ENCODE measurements around the gene ZBTB48.
A peak's percentile ranks its signal among the peaks of the same experiment; 100 is the strongest.

ZBTB48 gene

DNA sequence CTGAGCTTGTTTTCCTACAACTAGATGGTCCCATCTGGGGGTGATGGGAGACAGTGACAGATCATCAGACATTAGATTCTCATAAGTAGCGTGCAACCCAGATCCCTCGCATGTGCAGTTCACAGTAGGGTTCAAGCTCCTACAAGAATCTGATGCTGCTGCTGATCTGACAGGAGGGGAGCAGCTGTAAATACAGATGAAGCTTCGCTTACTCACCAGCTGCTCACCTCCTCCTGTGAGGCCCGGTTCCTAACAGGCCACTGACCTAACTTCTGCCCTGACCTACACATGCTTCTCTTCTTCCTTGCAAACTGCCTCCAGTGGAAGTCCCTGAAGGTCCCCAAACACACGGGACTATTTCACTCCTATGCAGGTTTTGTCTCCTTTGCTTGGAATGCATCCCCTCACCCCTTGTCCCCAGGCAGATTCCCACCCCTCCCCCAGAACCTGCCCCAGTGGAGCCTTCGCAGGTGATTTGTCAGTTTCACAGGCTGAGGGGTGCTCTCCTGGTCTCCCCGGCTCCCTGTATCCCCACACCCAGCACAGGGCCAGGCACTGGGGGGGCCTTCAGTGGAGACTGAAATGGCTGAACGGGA lies 5.7 kb upstream of the ZBTB48 start:
- DNase-seq, result no peak

DNA sequence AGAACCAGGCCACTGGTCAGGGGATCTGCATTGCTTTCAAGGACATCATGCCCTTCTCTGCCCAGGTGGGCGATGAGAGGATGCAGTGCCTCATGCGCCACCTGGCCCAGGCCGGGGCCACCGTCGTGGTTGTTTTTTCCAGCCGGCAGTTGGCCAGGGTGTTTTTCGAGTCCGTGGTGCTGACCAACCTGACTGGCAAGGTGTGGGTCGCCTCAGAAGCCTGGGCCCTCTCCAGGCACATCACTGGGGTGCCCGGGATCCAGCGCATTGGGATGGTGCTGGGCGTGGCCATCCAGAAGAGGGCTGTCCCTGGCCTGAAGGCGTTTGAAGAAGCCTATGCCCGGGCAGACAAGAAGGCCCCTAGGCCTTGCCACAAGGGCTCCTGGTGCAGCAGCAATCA lies 5.0 kb upstream of the ZBTB48 start:
- DNase-seq, result no peak

DNA sequence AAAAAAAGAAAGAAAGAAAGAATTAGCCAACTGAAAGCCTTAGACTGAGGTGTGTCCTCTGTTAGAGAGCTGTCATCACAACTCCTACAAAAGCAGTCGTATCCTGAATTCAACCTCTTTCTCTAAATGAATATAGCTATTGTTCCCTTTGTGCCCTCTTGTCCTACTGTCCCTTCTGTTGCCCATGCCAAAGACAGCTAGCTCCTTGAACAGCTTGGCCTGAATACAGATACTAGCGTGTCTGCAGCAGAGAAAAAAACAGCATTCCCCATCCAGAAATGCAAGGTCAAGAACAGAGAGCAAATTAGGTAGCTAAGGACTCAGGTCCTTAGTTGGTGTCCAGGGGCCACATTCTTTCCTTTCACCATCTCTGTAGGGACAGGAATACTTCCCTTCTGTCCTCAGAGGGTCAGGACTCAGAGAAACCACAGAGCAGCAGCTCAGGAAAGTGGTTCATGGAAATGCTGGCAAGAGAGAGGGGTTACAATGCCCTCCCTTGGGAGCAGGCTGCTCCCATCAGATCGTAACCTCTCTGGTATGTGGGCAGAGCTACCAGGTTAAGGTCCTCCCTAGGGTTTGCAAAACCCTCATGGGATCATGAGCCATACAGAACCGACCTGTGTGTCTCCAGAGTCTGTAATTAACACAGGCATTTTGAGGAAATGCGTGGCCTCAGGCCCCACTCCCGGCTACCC lies 1.8 kb upstream of the ZBTB48 start:
- peak; percentile 9 for DNase-seq

DNA sequence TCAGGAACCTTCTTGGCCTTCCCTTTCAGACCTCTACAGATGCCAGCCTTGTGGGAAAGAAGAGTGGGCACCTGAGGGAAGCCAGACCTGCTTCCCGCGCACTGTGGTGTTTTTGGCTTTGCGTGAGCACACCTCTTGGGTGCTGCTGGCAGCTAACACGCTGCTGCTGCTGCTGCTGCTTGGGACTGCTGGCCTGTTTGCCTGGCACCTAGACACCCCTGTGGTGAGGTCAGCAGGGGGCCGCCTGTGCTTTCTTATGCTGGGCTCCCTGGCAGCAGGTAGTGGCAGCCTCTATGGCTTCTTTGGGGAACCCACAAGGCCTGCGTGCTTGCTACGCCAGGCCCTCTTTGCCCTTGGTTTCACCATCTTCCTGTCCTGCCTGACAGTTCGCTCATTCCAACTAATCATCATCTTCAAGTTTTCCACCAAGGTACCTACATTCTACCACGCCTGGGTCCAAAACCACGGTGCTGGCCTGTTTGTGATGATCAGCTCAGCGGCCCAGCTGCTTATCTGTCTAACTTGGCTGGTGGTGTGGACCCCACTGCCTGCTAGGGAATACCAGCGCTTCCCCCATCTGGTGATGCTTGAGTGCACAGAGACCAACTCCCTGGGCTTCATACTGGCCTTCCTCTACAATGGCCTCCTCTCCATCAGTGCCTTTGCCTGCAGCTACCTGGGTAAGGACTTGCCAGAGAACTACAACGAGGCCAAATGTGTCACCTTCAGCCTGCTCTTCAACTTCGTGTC lies 995 bp upstream of the ZBTB48 start:
- no peak for DNase-seq

DNA sequence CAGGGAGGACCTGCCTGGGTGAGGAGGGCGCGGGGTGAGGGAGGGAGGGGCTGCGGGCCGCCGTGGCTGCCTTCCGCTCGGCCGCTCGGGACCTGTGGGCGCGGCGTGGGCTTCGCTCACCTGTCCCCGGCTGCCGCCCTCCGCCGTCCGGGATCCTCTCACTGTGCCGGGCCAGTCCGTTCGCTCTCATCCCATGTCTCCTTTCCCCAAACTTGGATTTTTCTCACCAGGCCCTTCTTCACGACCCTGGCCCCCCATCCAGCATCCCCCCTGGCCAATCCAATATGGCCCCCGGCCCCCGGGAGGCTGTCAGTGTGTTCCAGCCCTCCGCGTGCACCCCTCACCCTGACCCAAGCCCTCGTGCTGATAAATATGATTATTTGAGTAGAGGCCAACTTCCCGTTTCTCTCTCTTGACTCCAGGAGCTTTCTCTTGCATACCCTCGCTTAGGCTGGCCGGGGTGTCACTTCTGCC lies 362 bp downstream of the ZBTB48 start:
- DNase-seq, result no peak

DNA sequence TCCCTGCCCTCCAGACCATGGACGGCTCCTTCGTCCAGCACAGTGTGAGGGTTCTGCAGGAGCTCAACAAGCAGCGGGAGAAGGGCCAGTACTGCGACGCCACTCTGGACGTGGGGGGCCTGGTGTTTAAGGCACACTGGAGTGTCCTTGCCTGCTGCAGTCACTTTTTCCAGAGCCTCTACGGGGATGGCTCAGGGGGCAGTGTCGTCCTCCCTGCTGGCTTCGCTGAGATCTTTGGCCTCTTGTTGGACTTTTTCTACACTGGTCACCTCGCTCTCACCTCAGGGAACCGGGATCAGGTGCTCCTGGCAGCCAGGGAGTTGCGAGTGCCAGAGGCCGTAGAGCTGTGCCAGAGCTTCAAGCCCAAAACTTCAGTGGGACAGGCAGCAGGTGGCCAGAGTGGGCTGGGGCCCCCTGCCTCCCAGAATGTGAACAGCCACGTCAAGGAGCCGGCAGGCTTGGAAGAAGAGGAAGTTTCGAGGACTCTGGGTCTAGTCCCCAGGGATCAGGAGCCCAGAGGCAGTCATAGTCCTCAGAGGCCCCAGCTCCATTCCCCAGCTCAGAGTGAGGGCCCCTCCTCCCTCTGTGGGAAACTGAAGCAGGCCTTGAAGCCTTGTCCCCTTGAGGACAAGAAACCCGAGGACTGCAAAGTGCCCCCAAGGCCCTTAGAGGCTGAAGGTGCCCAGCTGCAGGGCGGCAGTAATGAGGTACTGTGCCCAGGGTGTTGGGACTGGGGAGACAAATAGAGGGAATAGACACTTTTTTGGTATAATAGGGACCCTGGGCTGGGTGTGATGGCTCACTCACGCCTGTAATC lies 1.0 kb downstream of the ZBTB48 start:
- DNase-seq, result no peak

DNA sequence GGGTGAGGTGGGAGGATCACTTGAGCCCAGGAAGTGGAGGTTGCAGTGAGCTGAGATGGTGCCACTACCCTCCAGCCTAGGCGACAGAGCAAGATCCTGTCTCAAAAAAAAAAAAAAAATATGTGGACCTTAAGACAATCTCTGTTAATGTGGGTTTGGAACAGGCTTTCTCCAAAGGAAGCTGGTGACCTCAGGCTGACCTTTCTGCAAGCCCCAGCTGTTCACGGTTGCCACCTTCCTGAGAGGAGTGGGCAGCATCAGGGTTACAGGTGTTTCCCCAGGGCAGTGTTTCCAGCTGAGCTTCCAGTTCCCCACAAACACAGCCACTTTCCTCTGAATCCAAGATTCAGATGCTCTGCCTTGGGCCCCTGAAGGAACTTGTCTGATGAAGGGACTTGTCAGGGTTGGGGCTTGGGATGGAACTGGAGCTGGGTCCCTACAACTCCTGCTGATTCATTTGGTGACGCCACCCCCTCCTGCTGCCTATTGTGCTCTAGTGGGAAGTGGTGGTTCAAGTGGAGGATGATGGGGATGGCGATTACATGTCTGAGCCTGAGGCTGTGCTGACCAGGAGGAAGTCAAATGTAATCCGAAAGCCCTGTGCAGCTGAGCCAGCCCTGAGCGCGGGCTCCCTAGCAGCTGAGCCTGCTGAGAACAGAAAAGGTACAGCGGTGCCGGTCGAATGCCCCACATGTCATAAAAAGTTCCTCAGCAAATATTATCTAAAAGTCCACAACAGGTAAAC lies 1.9 kb downstream of the ZBTB48 start:
- DNase-seq, result no peak

DNA sequence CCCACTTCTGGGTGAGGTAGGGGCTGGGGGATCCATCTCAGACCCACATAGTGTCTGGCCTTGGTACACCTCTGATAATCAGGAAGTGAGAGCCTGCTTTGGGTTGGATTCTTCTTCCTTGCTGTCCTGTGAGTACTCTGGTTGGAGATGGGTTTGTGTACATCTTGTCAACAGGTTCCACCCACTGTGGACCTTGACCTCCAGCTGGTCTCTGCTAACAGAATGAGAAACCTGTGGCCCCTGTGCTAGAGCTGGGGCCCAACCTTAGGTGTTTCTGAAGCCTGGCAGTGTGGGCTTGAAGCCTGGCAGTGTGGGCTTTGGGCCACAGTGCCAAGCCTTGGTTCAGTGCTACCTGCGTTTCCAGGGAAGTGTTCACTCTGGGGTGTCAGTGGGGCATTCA lies 2.6 kb downstream of the ZBTB48 start:
- no peak for DNase-seq

DNA sequence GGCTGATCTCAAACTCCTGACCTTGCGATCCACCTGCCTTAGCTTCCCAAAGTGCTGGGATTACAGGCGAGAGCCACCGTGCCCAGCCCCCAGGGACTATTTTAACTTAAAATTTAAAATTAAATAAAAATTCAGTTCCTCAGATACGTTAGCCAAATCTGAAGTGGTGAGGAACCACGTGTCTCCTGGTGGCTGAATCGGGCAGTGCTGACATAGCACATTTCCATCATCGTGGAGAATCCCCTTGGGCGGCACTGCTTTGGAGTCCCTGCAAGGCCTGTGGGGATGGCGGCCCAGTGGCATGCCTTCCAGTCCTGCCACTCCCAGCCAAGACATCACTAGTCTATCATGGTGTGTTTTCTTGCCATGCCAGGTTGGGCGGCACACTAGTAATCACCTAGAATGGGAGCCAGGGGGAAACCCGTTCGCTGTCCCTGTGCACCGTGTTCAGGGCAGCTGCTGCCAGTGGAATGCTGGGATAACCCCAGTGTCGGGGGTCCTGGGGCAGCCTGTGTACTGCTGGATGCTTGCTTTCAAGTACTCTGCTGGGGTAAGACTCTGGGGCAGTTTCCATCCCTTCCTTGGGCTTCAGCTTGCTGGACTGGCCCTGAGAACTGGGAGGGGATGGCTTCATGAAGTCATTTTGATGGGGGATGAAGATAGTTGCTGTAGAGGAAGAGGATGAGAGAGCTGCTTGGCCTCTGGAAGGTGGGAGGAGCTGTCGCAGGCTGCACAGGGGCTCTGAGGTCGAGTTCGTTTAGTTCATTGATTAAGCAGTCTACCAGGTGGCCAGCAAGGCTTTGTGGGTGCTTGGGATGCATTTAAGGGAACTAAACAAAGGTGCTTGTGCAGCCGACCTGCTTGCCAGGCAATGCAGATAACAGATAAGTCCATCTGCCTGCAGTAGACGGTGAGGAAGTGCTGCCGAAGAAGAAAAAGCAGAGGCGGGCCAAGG lies 4.6 kb downstream of the ZBTB48 start:
- no peak for DNase-seq

DNA sequence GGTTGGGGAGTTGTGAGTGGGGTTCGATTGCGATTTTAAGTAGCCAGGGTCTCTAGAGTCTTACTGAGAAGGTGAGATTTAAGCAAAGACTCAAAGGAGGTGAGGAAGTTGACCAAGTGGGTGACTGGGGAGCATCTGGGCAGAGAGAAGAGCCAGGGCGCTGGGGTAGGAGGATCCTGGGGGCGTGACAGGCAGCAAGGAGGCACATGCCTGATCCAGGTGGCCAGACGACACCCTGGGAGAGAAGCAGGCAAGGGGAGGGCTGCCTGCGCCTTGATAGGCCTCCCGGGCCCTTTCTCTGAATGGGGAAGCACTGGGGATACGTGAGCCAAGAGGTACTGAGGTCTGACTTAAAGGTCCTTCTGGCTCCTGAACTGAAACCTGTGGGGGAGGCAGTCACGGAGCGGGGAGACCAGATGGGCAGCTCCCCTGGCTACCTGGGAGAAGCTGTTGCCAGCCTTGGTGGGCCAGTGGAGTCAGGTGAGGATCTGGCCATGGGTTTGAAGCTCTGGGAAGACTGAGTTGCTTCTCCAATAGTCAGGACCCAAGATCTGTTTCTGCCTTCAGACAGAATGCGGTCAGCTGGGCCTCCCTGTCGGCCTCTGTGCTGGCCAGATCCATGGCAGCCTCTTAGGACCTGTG lies 5.4 kb downstream of the ZBTB48 start:
- DNase-seq, result no peak

DNA sequence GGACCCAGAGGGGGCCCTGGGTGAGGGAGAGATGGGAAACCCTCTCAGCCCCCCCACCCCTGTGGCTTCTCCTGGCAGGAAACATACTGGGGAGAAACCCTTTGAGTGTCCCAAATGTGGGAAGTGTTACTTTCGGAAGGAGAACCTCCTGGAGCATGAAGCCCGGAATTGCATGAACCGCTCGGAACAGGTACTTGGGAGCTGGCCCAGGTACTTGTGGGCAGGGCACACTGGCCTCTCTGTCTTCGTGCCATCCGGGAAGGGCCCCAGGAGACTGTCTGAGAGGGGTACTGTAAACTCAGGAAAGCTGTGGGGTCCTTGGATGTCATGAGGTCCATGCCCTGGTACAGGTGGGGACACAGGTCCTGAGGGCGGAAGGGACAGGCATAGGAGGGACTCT lies 6.0 kb downstream of the ZBTB48 start:
- no peak for DNase-seq

DNA sequence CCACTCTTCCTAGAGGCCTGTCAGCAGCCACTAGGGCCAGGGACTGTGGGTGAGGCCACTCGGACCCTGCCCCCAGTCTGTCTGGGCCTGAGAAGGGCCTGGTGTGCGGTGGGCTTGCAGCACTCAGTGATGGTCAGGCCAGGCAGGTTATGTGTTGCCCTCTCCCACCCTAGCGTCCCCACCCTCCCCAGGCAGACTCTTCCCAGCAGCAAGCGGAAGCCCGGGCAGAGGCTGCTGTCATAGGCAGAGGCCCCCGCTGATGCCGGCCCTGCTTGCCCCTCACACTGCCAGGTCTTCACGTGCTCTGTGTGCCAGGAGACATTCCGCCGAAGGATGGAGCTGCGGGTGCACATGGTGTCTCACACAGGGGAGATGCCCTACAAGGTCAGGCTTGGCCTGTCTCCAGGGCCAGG lies 6.6 kb downstream of the ZBTB48 start:
- DNase-seq, result no peak

DNA sequence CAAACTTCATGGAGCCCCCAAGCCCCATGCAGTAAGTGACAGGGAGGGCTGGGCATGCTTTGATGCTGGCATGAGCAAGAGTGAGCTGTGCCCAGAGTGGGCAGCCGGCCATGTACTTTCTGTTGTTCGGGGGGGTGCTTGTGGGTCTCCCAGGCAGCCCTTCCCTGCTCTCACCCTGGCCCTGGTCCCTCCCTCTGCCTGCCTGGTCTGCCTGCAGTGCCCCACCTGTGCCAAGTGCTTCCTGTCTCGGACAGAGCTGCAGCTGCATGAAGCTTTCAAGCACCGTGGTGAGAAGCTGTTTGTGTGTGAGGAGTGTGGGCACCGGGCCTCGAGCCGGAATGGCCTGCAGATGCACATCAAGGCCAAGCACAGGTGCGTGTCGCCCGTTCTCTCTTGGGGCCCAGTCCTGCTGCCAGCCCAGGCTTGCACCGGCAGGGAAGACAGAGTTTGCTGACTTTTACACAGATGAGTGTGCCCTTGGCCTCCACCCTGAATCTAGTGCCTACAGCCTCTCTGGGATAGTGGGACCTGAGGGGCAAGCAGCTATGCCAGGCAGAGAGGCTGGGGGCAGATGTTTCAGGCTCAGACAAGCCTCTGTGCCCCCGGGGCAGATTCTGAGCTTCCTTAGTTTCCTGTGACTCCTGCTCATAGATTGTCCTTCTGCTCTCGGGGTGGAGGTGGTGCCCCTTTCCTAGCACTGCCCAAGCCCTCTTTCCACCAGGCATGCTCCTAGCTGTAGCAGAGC lies 7.6 kb downstream of the ZBTB48 start:
- no peak for DNase-seq

DNA sequence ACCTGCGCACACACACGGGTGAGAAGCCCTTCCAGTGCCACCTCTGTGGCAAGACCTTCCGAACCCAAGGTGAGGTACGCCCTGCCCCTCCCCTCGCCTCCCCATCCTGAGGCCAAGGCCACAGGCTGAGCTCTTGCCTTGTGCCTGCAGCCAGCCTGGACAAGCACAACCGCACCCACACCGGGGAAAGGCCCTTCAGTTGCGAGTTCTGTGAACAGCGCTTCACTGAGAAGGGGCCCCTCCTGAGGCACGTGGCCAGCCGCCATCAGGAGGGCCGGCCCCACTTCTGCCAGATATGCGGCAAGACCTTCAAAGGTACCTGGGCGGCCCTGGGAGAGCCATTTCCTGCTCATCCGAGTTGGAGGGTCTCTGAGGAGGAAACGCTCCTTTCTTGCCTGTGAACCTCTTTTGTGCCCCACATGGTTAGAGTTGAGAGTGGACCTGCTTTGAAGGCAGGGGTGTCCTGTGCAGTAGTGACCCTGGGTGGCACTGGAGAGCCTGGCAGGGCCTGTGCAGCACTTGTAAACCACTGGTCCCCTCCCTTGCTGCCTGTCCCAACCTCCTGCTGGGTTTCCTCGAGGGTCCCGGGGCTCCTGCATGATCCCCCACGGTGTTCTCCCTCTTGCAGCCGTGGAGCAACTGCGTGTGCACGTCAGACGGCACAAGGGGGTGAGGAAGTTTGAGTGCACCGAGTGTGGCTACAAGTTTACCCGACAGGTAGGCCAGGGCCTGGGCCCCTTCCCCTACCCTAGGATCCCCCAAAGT lies 8.5 kb downstream of the ZBTB48 start:
- DNase-seq, result no peak

DNA sequence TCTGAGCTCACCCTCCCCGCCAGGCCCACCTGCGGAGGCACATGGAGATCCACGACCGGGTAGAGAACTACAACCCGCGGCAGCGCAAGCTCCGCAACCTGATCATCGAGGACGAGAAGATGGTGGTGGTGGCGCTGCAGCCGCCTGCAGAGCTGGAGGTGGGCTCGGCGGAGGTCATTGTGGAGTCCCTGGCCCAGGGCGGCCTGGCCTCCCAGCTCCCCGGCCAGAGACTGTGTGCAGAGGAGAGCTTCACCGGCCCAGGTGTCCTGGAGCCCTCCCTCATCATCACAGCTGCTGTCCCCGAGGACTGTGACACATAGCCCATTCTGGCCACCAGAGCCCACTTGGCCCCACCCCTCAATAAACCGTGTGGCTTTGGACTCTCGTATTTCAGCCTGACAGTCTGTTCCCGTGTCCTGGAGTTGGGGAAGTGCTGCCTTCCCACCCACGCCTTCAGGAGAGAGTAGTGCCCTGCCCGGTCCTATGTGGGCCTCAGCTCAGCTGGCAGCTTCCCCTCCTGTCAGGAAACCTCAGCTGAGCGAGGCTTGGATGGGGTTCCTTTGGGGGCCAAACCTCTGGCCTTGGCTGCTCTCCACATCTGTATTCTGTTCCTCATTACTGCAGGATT lies 9.2 kb downstream of the ZBTB48 start:
- no peak for DNase-seq

DNA sequence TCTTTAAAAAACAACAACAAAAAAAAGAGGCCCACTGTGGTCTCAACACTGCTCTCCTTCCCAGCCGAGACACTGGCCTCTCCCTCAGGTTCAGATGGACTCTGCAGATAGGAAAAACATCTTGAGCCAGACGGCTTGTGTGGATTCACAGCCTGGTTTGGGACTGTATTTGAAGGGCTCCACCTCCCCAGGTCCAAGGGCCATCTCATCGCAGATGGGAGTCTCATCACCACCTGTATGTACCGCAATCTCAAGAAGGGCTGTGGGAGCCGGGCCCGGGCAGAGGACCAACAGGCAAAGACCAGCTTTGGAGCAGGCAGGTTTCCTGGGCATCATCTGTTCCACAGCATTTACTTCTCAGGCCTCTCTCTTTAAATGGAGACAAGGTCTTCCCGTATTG lies 10.3 kb downstream of the ZBTB48 start:
- DNase-seq, result no peak

DNA sequence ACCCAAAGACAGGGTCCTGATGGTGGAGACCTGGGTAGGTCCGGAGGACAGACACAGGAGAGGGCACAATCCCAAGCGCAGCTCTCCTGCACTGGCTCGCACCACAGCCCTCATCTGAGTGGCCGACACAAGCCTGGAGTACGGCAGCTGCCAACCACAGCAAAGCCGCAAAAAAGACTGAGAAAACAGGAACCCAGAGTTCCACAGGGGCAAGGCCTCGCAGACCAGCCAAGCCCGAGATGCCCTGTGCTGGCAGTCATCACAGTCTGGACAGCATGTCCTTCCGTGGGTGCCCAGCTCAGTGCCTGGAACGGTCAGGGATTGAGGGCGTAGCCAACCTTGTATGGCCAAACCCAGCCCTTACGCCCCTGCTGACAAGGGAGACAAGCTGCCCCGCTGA lies 11.4 kb downstream of the ZBTB48 start:
- DNase-seq, result no peak

DNA sequence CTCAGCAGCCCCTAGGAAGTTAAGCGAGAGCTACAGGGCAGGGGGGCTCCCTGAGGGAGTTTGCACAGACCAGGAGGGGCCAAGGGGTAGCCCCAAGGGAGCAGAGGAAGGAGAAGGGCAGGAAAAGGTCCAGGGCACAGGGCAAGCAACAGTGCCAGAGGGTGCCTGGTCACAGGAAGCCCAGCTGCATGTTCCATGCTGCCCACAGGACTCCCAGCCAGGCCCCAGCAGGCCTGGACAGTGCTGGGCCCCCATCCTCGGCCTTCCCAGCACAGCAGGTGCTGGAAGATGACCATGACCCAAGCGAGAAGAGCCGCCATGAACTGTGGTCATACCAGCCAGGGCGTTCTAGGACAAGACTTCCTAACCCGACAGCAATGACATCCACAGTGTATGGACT lies 11.8 kb downstream of the ZBTB48 start:
- no peak for DNase-seq

DNA sequence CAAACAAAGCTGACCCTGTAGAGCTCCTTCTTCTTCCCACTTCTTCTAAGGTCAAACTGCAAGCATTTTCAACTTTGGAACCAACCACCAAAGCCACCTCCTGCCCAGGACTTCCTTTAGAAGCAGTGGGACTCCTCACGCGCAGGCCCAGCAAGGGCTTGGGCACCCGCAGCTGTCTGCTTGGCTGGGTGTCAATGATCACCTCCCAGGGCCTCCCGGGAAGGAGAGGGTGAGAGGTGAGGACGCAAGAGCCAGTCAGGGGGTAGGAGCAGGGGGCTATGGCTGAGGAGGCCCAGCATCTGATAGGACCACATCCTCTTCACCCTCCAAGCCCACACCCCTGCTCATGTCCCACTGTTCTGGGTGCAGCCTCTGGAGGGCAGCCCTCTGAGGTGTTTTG lies 12.6 kb downstream of the ZBTB48 start:
- no peak for DNase-seq
